Measurements from ENCODE around the gene PTPRG.

The PTPRG gene

DNA sequence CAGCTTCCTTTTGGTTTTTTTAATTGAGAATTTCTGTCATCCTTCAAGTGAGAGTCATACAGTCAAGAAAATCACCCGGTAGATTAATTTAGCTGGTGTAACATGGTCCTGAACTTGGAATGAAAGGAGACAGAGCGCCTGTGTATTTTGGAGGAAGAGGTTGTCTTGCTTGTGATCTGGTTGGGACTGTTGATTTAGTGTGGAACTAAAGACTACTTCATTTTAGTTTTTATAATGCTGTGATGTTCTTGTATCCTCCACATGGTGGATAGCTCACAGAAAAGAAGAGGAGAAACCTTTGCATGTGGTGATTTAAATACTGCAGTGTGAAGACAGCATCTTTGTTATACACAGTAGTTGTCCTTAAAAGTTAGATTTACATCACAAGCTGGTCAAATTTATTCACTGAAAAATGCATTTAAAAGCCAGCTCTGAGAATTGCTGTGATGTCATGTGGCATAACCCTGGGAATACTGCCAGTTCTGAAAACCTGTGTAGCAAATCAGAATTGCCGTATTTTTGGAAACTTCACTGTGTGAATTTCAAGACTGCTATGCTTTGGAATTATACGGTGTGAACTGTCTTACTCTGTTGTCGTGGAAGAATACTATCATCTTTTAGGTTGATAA is 268.5 kb downstream of the PTPRG start:
- TF ChIP-seq FOXP2 (optimal IDR thresholded peaks at IDR 0.05; ENCODE audit: borderline replicate concordance, extremely low read depth, extremely low read length, insufficient read depth) (no peak), POLR2AphosphoS5 (IDR thresholded peaks at IDR 0.05; ENCODE audit: low read depth, low read length) (no peak)
- TF ChIP-seq, protein P1, sequence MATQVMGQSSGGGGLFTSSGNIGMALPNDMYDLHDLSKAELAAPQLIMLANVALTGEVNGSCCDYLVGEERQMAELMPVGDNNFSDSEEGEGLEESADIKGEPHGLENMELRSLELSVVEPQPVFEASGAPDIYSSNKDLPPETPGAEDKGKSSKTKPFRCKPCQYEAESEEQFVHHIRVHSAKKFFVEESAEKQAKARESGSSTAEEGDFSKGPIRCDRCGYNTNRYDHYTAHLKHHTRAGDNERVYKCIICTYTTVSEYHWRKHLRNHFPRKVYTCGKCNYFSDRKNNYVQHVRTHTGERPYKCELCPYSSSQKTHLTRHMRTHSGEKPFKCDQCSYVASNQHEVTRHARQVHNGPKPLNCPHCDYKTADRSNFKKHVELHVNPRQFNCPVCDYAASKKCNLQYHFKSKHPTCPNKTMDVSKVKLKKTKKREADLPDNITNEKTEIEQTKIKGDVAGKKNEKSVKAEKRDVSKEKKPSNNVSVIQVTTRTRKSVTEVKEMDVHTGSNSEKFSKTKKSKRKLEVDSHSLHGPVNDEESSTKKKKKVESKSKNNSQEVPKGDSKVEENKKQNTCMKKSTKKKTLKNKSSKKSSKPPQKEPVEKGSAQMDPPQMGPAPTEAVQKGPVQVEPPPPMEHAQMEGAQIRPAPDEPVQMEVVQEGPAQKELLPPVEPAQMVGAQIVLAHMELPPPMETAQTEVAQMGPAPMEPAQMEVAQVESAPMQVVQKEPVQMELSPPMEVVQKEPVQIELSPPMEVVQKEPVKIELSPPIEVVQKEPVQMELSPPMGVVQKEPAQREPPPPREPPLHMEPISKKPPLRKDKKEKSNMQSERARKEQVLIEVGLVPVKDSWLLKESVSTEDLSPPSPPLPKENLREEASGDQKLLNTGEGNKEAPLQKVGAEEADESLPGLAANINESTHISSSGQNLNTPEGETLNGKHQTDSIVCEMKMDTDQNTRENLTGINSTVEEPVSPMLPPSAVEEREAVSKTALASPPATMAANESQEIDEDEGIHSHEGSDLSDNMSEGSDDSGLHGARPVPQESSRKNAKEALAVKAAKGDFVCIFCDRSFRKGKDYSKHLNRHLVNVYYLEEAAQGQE (IDR thresholded peaks at IDR 0.05; ENCODE audit: insufficient read depth in 1 of 2, low read depth in 2 of 2, low read length in 2 of 2) = no peak

DNA sequence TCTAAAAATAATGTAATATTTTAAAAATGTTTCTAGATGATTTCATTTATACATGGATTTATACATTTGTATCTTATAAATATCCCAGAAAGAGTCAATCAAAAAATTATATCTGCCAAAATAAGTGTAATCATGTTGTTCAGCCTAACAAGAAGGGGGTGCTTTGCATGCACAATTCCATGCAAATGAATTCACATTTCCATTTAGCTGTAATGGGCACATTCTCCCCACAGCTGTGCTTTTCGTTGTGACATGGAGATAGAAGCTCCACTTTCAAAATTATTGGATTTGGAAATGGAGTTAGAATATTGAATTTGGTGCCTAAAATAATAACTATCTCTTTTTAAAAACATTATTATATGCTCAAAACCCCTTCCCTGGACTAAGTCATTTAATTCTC is 270.6 kb downstream of the PTPRG start:
- no peak for TF ChIP-seq FOXP2 (optimal IDR thresholded peaks at IDR 0.05; ENCODE audit: borderline replicate concordance, extremely low read depth, extremely low read length, insufficient read depth)
- TF ChIP-seq SIN3A (IDR thresholded peaks at IDR 0.05; ENCODE audit: borderline replicate concordance, insufficient read depth, low read length) = no peak
- TF ChIP-seq, protein P1 (IDR thresholded peaks at IDR 0.05; ENCODE audit: insufficient read depth in 1 of 2, low read depth in 2 of 2, low read length in 2 of 2) = no peak
- no peak for TF ChIP-seq POLR2AphosphoS5 (IDR thresholded peaks at IDR 0.05; ENCODE audit: low read depth, low read length)
- no peak for TF ChIP-seq TAF1 (IDR thresholded peaks at IDR 0.05; ENCODE audit: borderline replicate concordance, insufficient read depth, low read length)

DNA sequence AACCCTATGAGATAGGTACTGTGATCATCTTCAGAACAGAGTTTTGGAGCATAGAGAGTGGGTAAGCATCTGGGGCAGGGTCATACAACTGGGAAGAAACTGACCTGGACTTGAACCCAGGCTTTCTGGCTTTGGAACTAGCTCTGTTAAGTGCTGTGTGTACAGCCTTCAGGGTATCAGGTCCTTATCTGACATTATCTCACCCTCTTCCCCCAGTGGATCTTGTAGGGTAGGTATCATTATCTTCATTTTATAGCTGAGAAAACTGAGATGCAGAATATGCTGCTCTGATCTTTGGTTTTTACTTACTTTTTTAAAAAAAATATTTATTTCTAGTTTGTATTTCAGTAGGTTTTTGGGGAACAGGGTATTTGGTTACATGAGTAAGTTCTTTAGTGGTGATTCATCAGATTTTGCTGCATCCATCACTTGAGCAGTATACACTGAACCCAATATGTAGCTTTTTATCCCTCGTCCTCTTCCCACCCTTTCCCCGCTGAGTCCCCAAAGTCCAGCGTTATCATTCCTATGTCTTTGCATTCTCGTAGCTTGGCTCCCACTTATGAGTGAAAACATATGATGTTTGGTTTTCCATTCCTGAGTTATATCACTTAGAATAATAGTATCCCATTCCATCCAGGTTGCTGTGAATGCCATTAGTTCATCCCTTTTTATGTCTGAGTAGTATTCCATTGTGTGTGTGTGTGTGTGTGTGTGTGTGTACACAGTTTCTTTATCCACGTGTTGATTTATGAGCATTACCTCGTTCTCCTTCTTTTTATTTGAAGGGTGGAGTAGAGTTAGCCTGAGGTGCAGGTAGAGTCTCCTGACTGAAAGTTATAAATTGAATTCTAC is 271.2 kb downstream of the PTPRG start:
- TF ChIP-seq SIN3A (IDR thresholded peaks at IDR 0.05; ENCODE audit: borderline replicate concordance, insufficient read depth, low read length) = no peak
- TF ChIP-seq FOXP2 (optimal IDR thresholded peaks at IDR 0.05; ENCODE audit: borderline replicate concordance, extremely low read depth, extremely low read length, insufficient read depth) = no peak
- TF ChIP-seq TAF1 (IDR thresholded peaks at IDR 0.05; ENCODE audit: borderline replicate concordance, insufficient read depth, low read length) = no peak
- TF ChIP-seq, protein P1 (IDR thresholded peaks at IDR 0.05; ENCODE audit: insufficient read depth in 1 of 2, low read depth in 2 of 2, low read length in 2 of 2) = no peak
- no peak for TF ChIP-seq POLR2AphosphoS5 (IDR thresholded peaks at IDR 0.05; ENCODE audit: low read depth, low read length)

DNA sequence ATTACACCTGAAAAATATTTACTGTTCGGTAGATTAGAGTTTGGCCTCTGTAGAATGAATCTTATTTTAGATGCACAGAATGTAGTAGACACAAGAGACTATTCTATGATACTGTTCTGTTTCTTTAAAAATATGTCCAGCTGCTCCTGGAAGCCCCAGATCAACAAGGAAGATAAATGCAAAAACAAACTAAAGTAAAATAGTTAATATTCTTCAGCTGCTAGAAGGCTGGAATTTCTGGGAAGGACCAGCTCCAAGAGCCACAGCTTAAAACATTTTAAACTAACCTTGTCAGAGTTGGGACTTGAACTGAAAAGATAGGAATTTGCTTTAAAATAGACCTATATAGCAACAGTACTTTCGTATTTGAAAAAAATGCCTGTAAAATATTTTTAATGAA is 277.9 kb downstream of the PTPRG start:
- TF ChIP-seq POLR2AphosphoS5 (IDR thresholded peaks at IDR 0.05; ENCODE audit: low read depth, low read length) (no peak), SIN3A (IDR thresholded peaks at IDR 0.05; ENCODE audit: borderline replicate concordance, insufficient read depth, low read length) (no peak), TAF1 (IDR thresholded peaks at IDR 0.05; ENCODE audit: borderline replicate concordance, insufficient read depth, low read length) (no peak), FOXP2 (optimal IDR thresholded peaks at IDR 0.05; ENCODE audit: borderline replicate concordance, extremely low read depth, extremely low read length, insufficient read depth) (no peak)
- TF ChIP-seq, protein P1 (IDR thresholded peaks at IDR 0.05; ENCODE audit: insufficient read depth in 1 of 2, low read depth in 2 of 2, low read length in 2 of 2) = no peak

Data from PFSK-1 (cell line).